Cardiac muscle cell (in vitro differentiated cells and primary cell): ENCODE results near the gene PSMA5. TPM values are rescaled to one million over a fixed set of nuclear protein-coding genes. Genes with fewer than 3 reads are reported as not detected.

Experiments used
- DNase-seq, 2 donors: peaks; one replicate each; pipeline versions ENCODE4 v3.0.0 to v3.0.0-alpha.2; 2010 to 2017; ENCODE audit warnings: low read depth in 1 of 2, low spot score in 1 of 2
- H3K27ac ChIP-seq: fragments of 200-600 bp; sonication (generic); 2 replicates; pipeline ENCODE4 v1.5.1; 2016
- H3K27me3 ChIP-seq: fragments of 200-600 bp; sonication (generic); 2 replicates; pipeline ENCODE4 v1.6.0; 2016; ENCODE audit warnings: control low read depth
- H3K36me3 ChIP-seq: fragments of 200-600 bp; sonication (generic); 2 replicates; pipeline ENCODE4 v1.5.1; 2016; ENCODE audit warnings: control low read depth
- H3K4me1 ChIP-seq: fragments of 200-600 bp; sonication (generic); 2 replicates; pipeline ENCODE4 v1.8.1; 2017; ENCODE audit warnings: low read depth, mild to moderate bottlenecking, mixed run types
- H3K4me3 ChIP-seq: fragments of 200-600 bp; sonication (generic); 2 replicates; pipeline ENCODE4 v1.5.1; 2016; ENCODE audit warnings: mild to moderate bottlenecking
- H3K9me3 ChIP-seq: fragments of 200-600 bp; sonication (generic); 2 replicates; pipeline ENCODE4 v1.5.1; 2017; ENCODE audit warnings: low read depth, mild to moderate bottlenecking, control low read depth
- CTCF ChIP-seq: IDR thresholded peaks from 2 replicates; pipeline ENCODE4 v1.5.1; 2012; ENCODE audit warnings: low read depth, mild to moderate bottlenecking, low read length
- polyA plus RNA-seq: library from polyadenylated mRNA; unstranded; fragments of >200 nt; fragmentation: Nextera tagmentation; extraction: Ambion mirVana; gene quantifications from 2 replicates; pipeline ENCODE4 v1.2.1, GENCODE V29; 2016
- total RNA-seq: library from RNA; depleted of rRNA; stranded (reverse); fragments of >200 nt; gene quantifications from 2 replicates; pipeline ENCODE4 v1.2.3, GENCODE V29; 2016

Gene PSMA5
- total and polyA plus RNA-seq, 2 experiments from 2014 or later, result 24.8 to 103 TPM

DNA sequence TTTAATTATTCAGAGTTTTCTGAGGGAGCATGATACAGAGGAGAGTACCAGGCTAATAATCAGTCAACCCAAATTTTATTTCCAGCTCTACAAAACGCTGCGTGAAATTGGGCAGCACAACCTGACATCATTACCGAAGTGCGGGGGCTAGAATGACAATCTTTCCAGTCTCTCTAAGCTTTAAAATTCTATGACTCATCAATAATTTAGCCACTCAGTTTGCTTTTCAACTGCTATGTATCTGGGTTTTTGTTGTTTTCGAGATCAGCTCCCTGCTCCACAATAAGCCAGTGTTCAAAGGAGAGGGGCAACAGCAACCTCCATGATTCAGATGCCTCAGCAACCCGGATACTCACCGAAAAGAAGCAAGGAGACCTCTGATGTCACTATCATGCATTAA lies 42.4 kb downstream of the PSMA5 start:
- Histone ChIP-seq H3K4me1 (peaks cover 8% of the 10 kb centered on the region), H3K9me3 (no peaks in the 10 kb centered on the region), H3K27ac (peak overlapping the region; percentile 83), H3K27me3 (no peaks in the 10 kb centered on the region), H3K36me3 (no peaks in the 10 kb centered on the region), H3K4me3 (no peak overlapping the region)
- TF ChIP-seq CTCF, result no peak
- no peak for DNase-seq

DNA sequence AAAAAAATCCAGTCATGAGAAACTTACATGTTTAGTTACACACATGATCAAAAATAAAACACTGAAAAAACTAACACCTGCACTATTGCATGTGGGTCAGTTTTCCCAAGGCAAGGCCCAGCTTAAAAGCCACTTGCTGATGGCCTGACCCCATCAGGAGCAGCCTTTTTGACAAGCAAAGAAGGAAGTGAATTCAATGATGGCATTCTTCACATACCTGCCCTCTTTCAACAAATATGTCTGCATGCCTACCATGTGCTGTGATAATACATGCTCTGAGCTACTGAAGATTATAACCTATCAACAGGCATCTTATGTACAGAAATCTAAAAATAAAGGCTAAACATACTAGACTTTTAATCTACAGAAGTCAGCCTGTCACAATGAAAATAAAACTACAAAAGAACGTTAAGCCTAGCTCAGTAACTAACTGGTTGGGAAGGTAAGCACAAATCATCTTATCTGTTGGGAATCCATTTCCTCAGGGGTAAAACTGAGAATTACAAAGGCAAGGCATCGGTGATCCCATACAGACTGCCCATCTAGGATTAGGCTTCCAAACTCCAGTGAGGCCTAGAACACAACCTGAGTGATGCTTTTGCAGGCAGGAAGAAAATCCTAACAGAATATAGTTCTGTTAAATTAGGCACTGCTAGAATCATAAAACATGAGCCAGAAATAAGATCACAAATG lies 43.0 kb downstream of the PSMA5 start:
- Histone ChIP-seq H3K27ac (peak overlapping the region; percentile 83), H3K4me3 (no peak overlapping the region), H3K4me1 (peaks cover 5% of the 10 kb centered on the region), H3K9me3 (no peaks in the 10 kb centered on the region), H3K36me3 (no peaks in the 10 kb centered on the region), H3K27me3 (no peaks in the 10 kb centered on the region)
- peak in 1 of 2 donors; percentile 53 for DNase-seq
- TF ChIP-seq CTCF, result no peak

- no peaks in the 10 kb centered on the region for H3K36me3 ChIP-seq
- H3K27me3 ChIP-seq, result no peaks in the 10 kb centered on the region
- no peak overlapping the region for H3K27ac ChIP-seq
- no peak for DNase-seq
- TF ChIP-seq CTCF, result no peak
- no peaks in the 10 kb centered on the region for H3K9me3 ChIP-seq
- peaks cover 5% of the 10 kb centered on the region for H3K4me1 ChIP-seq
- no peak overlapping the region for H3K4me3 ChIP-seq
These were observed 44.7 kb downstream of the PSMA5 start for GRCh38 chr1:109381573-109381972.

GRCh38 chr1:109379907-109380306 lies 46.3 kb downstream of the PSMA5 start:
- no peak for TF ChIP-seq CTCF
- Histone ChIP-seq H3K4me1 (peaks cover 5% of the 10 kb centered on the region), H3K27ac (no peak overlapping the region), H3K36me3 (no peaks in the 10 kb centered on the region), H3K27me3 (no peaks in the 10 kb centered on the region), H3K9me3 (no peaks in the 10 kb centered on the region), H3K4me3 (no peak overlapping the region)
- DNase-seq, result no peak

GRCh38 chr1:109379422-109379821 lies 46.8 kb downstream of the PSMA5 start:
- Histone ChIP-seq H3K36me3 (no peaks in the 10 kb centered on the region), H3K9me3 (no peaks in the 10 kb centered on the region), H3K4me1 (peaks cover 5% of the 10 kb centered on the region), H3K27me3 (no peaks in the 10 kb centered on the region), H3K4me3 (no peak overlapping the region), H3K27ac (no peak overlapping the region)
- no peak for DNase-seq
- TF ChIP-seq CTCF, result no peak
